Osteoblast (primary cell): ENCODE data around the gene FMN1. TPM values are rescaled to one million over a fixed set of nuclear protein-coding genes. Genes with fewer than 3 reads are reported as not detected.
A peak's percentile ranks its signal among the peaks of the same experiment; 100 is the strongest.

Experiments
- DNase-seq: peaks from one replicate; pipeline ENCODE4 v3.0.0; 2011; ENCODE audit warnings: low spot score, mixed read lengths; ENCODE audit not compliant: insufficient read length; ENCODE audit errors: missing footprints
- H2AFZ ChIP-seq: 2 replicates; pipeline ENCODE4 v1.6.0; 2011; ENCODE audit warnings: mild to moderate bottlenecking, low read length
- H3K27ac ChIP-seq: 2 replicates; pipeline ENCODE4 v1.5.1; 2011; ENCODE audit warnings: mild to moderate bottlenecking, low read depth, low read length, moderate library complexity
- H3K27me3 ChIP-seq: 2 replicates; pipeline ENCODE4 v1.6.0; 2012; ENCODE audit warnings: mild to moderate bottlenecking, control low read depth, inconsistent platforms, low read length, moderate library complexity; ENCODE audit not compliant: insufficient read depth
- H3K36me3 ChIP-seq: 2 replicates; pipeline ENCODE4 v1.5.1; 2011; ENCODE audit warnings: mild to moderate bottlenecking, low read length, control low read depth, moderate library complexity; ENCODE audit not compliant: insufficient read depth
- H3K4me1 ChIP-seq: 2 replicates; pipeline ENCODE4 v1.5.1; 2011; ENCODE audit warnings: mild to moderate bottlenecking, low read length, control low read depth, moderate library complexity; ENCODE audit not compliant: insufficient read depth
- H3K4me2 ChIP-seq: 2 replicates; pipeline ENCODE4 v1.6.0; 2011; ENCODE audit warnings: mild to moderate bottlenecking, low read length; ENCODE audit not compliant: insufficient read depth
- H3K4me3 ChIP-seq: fragments of 200-600 bp; sonication (generic); 3 replicates; pipeline ENCODE4 v1.5.1; 2012; ENCODE audit warnings: mild to moderate bottlenecking, low read length, inconsistent platforms; ENCODE audit not compliant: insufficient read depth
- H3K79me2 ChIP-seq: 2 replicates; pipeline ENCODE4 v1.6.0; 2012; ENCODE audit warnings: mild to moderate bottlenecking, low read length, control low read depth, inconsistent platforms; ENCODE audit not compliant: insufficient read depth
- H3K9me3 ChIP-seq: 2 replicates; pipeline ENCODE4 v1.5.1; 2011; ENCODE audit warnings: low read depth, low read length, control low read depth
- H4K20me1 ChIP-seq: 2 replicates; pipeline ENCODE4 v1.6.0; 2012; ENCODE audit warnings: mild to moderate bottlenecking, low read length, control low read depth; ENCODE audit not compliant: insufficient read depth
- total RNA-seq: library from RNA; depleted of rRNA; stranded (reverse); fragments of >200 nt; gene quantifications from 2 replicates; pipeline ENCODE4 v1.2.3, GENCODE V29; 2012
- TF ChIP-seq, protein P1 (sequence below): IDR thresholded peaks from 2 replicates; pipeline ENCODE4 v1.5.1; 2011; ENCODE audit warnings: mild to moderate bottlenecking, low read depth, low read length, moderate library complexity; ENCODE audit errors: extremely low read depth

FMN1 gene
- total RNA-seq, 1 donor: 9.0 TPM

DNA sequence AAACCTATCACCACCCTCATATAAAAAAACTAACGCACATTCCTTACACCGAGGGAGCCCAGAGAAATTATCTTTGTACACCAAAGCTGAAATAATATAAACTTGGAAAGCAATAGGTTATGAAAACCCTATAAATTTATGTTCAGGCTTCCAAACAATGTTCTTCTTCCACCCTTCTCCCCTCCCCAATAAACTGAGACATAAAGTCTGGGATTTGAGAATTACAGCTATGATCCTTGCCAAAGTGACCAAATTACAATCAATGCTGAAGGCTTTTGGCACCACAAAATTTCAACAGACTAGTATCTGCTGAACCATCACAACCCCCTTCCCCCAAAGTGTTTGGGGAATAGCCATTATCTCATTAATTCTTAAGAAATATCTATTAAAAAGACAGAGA lies 237.8 kb downstream of the FMN1 start:
- Histone ChIP-seq H3K4me3 (peak overlapping the region; percentile 1), H3K9me3 (no peaks in the 10 kb centered on the region), H3K27ac (peak overlapping the region; percentile 83), H2AFZ (no peak overlapping the region), H3K4me1 (peaks cover 45% of the 10 kb centered on the region), H3K36me3 (no peaks in the 10 kb centered on the region), H3K4me2 (peak overlapping the region; percentile 55), H3K27me3 (no peaks in the 10 kb centered on the region), H4K20me1 (no peaks in the 10 kb centered on the region), H3K79me2 (peaks cover 44% of the 10 kb centered on the region)
- DNase-seq: no peak
- TF ChIP-seq, protein P1, sequence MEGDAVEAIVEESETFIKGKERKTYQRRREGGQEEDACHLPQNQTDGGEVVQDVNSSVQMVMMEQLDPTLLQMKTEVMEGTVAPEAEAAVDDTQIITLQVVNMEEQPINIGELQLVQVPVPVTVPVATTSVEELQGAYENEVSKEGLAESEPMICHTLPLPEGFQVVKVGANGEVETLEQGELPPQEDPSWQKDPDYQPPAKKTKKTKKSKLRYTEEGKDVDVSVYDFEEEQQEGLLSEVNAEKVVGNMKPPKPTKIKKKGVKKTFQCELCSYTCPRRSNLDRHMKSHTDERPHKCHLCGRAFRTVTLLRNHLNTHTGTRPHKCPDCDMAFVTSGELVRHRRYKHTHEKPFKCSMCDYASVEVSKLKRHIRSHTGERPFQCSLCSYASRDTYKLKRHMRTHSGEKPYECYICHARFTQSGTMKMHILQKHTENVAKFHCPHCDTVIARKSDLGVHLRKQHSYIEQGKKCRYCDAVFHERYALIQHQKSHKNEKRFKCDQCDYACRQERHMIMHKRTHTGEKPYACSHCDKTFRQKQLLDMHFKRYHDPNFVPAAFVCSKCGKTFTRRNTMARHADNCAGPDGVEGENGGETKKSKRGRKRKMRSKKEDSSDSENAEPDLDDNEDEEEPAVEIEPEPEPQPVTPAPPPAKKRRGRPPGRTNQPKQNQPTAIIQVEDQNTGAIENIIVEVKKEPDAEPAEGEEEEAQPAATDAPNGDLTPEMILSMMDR: no peak

DNA sequence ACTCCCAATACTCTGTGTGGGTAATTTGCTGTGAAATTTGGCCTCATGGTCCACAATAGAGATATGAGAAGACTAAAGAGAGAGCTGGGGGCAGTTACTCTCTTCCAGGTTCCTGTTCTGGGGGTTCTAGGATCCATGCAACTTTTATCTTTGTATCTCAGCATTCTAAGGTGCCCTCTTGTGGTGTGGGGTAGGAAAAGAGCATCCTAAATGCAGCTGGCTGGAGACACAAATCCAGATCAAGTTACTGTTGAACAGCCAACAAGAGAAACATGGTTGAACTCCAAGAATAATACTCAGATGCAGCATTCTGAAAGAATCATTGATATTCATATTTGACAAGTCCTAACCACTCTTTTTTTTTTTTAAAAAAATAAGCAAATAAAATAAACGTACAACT lies 238.5 kb downstream of the FMN1 start:
- H3K27me3 ChIP-seq: no peaks in the 10 kb centered on the region
- TF ChIP-seq, protein P1: peak; percentile 84
- peaks cover 42% of the 10 kb centered on the region for H3K79me2 ChIP-seq
- no peak overlapping the region for H3K4me3 ChIP-seq
- peak overlapping the region; percentile 83 for H3K27ac ChIP-seq
- peaks cover 45% of the 10 kb centered on the region for H3K4me1 ChIP-seq
- H3K4me2 ChIP-seq: peak overlapping the region; percentile 55
- peak; percentile 56 for DNase-seq
- no peaks in the 10 kb centered on the region for H3K9me3 ChIP-seq
- no peaks in the 10 kb centered on the region for H3K36me3 ChIP-seq
- H4K20me1 ChIP-seq: no peaks in the 10 kb centered on the region
- no peak overlapping the region for H2AFZ ChIP-seq

DNA sequence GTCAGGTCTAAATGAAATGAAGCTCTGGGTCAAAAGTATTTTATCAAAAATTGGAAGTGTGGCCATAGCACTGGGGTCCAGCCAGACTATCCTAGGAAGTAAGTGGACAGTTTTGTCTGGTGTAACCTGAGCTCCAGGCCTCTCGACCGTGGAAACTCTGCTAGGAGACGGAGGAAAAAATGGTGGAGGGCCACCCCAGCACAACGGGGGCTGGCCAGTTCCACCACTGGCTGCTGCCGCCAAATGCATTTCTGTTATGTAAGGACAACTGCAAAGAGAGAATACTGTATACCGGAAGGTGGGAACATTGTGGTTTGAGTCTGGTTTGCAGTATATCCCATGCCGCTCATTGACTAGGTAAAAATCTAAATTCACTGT lies 241.0 kb downstream of the FMN1 start:
- no peak overlapping the region for H3K27ac ChIP-seq
- no peaks in the 10 kb centered on the region for H4K20me1 ChIP-seq
- H3K36me3 ChIP-seq: no peaks in the 10 kb centered on the region
- no peak overlapping the region for H2AFZ ChIP-seq
- no peak overlapping the region for H3K4me2 ChIP-seq
- TF ChIP-seq, protein P1: no peak
- no peak for DNase-seq
- peaks cover 36% of the 10 kb centered on the region for H3K4me1 ChIP-seq
- H3K27me3 ChIP-seq: no peaks in the 10 kb centered on the region
- H3K4me3 ChIP-seq: no peak overlapping the region
- peaks cover 34% of the 10 kb centered on the region for H3K79me2 ChIP-seq
- no peaks in the 10 kb centered on the region for H3K9me3 ChIP-seq

DNA sequence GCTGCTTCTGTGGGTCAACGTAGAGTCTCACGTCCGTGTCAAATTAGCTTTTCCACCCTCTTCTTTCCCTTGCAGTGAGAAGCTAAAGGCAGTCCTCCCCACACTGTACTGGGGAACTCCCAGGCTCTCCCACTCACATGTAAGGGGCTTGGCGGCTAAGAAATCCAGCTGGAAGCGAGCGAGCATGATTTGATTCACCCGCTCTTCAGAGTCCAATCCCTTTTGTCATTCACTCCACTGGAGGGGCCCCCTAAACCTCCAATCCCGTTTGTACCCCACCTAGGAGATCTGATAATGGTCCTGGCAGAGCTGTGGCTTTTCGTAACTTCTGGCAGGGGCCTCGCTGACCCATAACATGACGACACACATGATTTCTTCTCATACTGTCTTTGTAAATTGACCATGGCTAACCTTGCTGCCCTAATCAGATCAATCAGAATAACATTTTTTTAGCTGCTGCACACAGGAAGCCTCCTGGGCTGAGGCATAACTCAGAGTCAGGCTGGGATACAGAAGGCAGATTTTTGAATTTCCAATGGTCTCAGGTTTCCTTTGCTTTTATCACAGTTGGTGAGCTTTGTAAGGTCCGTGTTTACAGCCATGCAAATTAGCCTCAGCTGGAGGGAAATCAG lies 241.5 kb downstream of the FMN1 start:
- no peak overlapping the region for H3K4me3 ChIP-seq
- no peaks in the 10 kb centered on the region for H3K9me3 ChIP-seq
- TF ChIP-seq, protein P1: no peak
- DNase-seq: no peak
- no peak overlapping the region for H3K4me2 ChIP-seq
- peaks cover 30% of the 10 kb centered on the region for H3K79me2 ChIP-seq
- H3K36me3 ChIP-seq: no peaks in the 10 kb centered on the region
- H3K27me3 ChIP-seq: no peaks in the 10 kb centered on the region
- peaks cover 35% of the 10 kb centered on the region for H3K4me1 ChIP-seq
- H3K27ac ChIP-seq: peak overlapping the region; percentile 17
- H2AFZ ChIP-seq: no peak overlapping the region
- H4K20me1 ChIP-seq: no peaks in the 10 kb centered on the region
